NK-92 (cell line): ENCODE data around the gene TP53TG5.

ENCODE experiments used
- DNase-seq: peaks from one replicate; lab custom pipeline; 2025; ENCODE audit not compliant: unreplicated experiment; lab: John Stamatoyannopoulos, UW

TP53TG5 gene

DNA sequence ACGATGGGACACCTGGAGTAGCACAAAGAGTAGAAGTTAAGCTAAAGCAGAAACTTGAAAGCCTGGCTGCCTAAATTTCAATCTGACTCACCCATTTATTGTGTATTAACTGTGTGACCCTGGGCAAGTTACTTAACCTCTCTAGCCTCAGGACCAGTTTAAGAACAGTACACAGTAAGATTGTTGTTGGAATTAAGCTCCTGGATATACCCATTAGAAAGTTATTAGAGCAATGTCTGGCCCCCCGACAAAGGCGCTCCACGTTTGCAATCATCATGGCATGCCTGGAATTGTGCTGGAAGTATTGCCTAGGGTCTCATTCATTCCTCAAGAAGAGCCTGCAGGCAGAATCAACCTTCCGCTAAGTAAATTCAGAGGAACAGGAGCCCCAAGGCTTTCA lies 31.3 kb downstream of the TP53TG5 start:
- no peak for DNase-seq

DNA sequence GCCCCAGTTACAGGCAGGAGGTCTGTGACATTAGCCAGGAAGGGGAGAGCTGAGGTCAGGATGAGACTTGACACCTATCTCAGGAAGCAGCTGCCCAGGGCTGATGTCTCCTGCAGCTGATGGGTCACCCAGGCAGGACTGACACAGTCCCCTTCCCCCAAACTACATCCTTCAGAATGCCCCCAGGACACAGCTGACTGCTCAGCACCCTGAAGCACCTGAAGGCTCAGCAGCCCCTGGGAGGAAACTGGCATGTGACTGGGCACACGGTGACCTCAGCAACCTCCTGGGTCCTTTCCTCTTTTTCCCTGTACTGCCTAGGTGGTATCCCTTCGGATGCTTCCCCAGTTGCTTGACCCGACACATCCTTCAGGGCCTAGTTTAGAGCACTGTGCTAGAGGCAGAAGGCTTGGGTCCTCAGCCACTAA lies 31.8 kb downstream of the TP53TG5 start:
- no peak for DNase-seq

DNA sequence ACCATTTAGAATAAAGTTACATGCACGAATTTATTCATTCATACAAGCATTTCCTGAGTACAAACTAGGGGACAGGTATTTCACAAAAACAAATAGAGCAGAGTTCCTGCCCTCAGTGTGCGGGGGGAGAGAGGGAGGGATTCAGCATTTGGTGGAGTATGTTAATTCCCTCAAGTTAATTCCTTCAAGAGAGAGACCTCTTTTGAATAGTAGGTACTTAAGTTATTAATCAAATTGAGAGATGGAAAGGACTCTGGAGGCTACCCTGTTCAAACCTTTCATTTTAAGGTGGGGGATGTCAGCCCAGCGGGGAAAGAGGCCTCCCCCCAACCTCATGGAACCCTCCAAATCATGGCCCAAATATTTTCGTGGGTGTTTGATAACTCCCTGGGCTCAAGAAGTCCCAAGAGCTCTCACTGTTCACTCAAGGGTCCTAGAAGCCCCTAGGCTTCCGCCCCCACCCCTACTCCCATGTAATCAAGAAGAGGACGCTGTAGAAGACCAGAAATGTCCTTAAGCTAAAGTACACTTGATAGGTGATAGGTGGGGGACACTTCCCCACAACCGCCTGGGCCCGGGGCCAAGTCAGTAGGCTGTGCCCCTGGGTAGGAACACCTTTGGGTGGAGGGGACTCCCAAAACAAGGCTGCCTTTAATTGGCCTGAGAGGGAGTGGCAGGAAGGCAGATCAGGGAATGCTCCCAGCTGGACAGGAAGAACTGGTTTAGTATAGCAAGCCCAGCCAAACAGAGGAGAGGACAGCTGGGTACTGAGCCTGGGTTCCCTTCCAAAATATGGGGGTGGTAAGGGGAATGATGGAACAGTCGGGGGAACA lies 32.8 kb downstream of the TP53TG5 start:
- no peak for DNase-seq

DNA sequence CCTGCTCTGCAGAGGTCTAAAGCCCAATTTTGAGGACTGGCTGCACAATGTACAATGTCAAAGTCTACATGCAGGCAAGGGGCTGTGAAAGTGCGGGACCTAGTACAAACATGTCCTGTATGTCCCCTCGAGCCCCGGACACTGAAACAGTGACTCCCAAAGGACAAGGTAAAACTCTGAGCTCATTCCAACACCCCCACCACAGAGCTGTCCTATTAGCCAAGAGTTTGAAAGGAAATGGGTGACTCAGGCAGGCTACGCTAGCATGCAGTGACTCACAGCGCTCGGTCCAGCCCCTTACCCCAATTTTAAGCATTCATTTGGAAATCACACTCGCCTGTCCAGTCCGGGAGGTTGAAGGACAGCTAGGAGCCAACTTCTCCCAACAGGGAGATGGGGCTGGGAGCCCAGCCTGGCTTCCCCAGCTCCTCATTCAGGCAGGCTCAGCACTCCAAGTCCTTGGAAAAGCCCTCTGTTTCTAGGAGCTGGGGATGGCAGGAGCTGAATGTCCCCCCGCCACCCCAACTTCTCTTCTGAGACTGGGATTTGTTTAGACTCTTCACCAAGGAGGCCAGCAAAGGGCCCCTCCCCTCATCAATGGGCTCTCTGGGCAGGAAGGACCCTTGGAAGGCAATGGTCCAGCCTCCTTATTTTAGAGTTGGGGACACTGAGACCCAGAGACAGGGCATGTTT lies 33.8 kb downstream of the TP53TG5 start:
- DNase-seq = no peak

DNA sequence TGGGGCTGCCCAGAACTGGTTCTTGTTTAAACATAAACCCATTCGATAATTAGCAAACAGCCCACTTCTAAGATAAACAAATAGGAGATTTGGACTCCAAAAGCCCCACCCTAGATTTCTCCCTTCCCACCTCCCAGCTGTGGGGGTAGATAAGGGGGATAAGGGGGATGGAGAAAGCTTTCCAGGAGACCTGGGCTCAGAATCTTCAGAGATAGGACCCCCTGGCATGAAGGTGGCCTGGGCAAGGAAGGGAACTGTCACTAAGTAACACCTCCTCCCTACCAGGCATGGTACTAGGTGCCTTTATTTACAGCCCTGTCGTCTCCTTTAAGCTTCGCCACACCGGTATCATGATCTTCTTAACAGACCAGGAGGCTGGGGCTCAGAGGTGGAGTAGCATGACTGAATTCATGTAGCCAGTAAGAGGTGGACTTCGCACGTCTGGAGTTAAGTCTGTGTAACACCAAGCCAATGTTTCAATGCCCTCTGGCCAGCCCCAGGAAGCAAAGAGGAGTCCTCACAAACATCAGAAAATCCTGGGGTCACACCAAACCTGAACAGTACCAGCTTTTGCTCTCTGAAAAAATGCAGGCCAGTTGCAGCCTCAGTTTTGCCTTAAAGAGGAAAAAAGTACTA lies 34.5 kb downstream of the TP53TG5 start:
- DNase-seq = no peak

DNA sequence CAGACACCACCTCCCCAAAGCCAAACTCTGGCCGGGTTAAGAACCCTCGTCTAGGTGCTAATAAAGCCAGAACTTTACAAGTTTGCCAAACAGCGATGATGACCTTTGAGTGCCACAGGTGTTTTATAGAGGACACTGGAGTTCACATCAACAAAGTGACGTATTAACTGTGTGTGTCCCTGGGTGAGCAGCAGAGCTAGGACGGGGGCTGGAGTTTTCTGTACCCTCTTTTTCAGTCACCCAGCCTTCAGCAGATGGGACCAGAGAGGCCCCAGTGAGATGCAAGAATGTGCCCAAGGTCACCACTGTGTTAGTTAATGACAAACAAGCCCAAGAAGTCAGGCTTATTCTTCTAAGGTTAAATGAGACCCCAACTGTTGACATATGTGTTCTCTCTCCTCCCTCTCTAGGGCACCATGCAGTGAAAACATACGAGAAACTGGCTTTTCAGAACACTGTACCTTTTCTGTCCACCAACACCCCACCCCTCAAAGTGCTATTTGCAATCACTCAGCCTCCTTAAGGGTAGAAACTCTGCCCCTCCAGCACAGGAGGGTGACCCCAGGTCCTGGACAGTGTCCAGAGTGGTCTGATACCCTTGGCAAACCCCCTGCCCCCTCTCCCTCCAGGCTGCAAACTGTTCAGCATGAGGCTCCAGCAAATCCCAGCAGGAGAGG lies 35.1 kb downstream of the TP53TG5 start:
- DNase-seq = no peak

DNA sequence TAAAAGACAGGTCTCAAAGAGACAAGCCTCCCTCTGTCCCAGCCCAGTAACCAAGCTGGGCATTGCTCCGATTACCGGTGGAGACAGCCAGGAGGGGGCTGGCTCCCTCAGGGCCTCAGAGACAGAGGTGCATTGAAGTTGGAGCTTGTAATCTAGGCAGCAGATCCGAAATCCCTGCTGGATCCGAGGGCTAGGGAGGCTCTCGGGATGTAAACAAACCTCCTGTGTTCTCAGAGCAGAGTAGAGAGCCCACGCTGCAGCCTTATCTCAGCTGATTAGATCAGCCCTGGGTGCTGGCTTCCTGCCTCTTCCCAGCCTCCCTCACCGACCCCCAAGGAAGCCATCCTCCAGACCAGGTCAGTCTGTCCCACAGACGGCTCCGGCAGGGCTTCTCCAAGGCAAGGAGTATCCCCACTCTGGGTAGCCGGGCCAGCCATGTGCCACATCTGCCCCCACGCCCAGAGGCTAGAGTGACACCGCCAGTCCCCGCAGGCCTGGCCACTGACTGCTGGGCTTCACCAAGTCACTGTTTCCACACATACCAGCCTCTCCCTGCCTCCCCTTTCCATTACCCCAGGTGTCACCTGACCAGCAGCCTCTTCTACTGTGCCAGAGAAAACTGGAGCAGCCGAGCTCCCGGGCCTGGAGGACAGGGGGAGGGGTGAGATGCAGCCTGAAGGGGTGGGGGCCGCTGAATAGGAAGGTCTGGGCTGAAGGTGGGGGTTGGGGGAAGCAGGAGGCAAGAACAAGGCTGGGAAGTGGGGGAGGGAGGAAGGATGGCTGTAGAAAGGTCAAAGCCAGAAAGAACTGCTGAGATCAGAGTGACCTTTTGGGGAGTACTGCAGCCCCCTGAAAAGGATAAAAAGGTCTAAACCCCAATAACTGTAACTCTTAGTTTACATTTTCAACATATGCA lies 35.9 kb downstream of the TP53TG5 start:
- no peak for DNase-seq

DNA sequence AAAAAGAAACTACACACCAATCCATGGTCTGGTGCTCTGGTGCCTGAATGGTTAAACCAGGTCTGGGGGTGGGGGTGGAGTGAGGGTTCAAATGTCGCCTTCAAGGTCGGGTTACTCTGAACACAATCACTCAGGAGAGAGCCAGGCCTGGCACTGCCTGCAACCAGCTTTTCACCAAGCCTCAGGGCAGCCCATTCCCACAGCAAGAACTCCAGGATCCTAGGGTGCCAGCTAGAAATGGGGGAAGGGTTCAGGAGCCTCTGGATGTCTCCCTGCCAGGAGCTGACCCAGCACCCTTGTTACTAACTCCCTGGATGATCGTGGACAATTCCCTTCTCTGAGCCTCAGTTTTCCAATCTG lies 36.6 kb downstream of the TP53TG5 start:
- no peak for DNase-seq

DNA sequence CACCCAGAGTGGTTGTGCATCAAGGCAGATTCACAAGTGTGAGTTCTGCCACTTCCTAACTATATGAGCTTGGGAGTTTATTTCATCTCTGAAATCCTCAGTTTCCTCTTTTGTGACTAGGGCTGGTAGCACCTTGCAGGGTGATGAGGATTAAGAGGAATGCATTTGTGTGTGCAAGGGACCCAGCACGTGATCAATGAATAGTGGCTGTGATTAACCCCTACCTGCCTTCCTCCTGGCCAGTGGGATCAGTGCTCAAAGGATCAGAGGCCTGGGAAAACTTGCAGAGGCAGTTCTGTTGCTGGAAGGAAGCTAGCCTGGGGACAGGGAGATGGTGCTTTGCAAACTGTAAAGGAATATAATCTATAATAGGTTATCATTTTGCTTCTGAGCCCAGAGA lies 37.2 kb downstream of the TP53TG5 start:
- DNase-seq = no peak

DNA sequence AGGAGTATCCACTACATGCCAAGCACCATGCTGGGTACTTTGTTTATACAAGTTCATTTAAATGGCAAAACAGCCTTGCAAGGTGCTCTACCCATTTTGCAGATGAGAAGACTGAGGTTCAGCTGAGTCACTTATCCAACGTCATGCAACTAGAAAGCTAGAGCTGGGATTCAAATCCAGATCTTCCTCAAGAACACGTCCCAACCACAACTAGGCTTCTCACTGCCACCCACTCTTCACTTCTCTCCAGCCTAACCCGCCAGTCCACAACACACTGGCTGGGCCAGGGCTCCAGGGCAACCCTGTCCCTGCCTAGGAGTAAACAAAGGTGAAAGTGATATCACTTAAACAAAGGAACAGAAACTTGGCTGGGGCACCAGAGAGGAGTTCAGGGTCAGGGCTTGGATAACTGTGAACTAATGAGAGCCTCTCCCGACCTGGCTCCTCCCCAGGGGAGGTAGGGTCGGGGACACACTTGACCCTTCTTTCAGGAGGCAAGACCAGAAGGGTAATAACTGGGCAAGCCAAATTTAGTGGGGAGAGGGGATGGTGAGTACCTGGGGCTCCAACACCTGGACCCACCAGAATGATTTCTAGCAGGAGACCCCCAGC lies 37.8 kb downstream of the TP53TG5 start:
- DNase-seq = no peak

DNA sequence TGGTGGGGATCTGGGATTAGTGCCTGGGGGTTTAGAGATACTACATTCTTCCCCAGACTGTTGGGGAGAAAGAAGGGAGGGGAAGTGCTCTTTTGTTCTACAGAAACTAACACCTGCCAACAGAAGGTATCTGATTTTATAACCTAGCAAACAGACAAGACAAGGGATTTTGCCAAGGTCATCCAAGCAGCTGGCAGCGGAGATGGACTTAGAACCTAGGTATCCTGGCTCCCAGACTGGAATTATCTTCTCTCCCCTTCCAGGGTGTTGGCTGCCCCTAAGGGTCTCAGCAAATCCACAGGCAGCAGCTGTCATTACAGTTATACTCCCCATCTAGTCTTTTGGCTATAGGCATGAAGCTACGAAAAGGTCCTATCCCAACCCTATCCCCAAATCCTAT lies 38.3 kb downstream of the TP53TG5 start:
- no peak for DNase-seq

DNA sequence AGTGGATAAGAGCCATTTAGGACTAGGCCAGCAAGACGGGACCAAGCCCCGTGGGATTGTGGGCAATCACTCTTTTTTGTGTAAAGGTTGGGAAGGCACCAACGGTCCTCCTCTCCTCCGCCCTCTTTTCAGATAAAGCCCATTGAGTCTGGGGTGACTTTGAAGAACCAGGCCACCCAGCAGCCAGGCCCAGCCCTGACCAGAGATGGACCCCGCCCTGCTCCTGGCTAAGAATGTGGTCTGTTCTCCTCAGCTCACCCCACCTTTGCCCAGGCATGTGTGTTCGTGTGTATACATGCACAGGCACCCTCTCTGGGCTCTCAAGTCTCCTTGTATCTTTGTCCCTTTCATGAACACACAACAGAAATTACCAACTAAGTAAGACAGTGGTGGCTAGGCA lies 39.0 kb downstream of the TP53TG5 start:
- DNase-seq = no peak

DNA sequence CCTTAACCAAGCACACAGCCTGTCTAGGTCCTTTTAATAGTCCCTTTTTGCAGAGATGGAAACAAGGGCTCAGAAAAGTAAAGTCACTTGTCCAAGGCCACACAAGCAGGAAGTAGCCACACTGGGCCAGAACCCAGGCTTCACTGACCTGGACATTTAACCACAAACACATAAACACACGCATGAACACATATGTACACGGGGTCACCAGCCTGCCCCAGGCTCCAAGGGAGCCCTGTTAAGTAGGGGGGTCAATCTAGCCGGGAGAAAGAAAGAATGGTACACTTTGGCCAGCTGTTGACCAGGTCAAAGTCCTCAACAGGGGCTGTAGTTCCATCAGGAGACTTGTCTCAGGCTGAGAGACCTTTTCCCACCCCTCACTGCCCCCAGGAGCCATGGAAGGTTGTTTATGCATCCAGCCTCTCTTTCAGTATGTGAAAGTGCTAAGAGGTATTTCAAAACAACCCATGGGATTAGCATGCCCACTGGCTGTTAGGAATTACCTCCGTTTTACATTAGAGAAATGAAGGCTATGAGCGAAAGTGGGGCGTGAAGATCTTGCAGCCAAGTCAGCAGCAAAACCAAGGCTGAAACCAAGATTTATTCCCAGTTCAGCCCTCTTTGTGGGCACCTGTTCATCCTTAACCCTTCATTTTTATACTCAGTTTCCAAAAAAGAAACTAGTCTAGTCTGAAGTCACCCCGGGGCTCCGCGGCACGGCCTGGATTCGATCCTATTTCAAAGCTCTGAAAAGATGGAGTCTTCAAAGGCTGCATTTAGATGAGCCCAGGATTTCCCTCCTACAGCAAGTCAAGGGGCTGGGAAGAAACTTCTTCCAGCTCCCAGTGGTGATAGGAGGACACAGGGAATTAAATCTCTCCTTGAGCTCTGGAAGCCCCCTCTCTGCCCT lies 39.7 kb downstream of the TP53TG5 start:
- no peak for DNase-seq

DNA sequence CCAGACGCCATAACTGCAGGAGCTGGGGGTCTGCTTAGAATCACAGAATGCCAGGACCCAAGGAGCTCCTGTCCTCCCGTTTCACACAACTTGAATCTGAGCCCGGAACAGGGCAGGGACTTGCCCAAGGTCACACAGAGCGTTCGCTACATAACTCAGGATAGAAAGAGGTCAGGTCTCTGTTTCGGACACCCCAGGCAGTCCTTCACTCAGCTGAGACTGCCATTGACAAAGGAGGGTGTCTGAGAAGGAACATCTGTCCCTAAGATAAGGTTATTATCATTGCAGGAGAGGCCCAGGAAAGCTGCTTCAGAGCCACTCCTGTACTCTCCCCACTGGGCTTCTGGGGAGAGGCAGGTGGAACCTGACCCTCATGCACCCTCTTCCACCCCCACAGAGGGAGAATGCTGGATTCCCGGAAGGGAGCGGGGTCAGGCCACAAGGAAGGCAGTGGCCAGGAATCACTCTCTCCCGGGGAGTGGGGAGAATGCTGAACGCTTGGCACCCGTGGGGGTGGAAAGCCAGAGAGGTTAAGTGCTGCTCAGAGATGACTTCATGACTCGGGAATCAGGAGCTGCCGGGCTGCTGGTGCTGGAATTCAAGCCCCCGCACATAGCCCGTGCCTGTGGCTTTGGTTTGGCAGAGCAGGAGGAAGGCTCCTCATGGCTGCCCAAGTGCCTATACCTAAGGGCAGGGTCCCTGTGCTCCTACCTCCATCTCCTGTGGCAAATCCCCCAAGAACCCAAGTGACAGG lies 40.6 kb downstream of the TP53TG5 start:
- DNase-seq = no peak

DNA sequence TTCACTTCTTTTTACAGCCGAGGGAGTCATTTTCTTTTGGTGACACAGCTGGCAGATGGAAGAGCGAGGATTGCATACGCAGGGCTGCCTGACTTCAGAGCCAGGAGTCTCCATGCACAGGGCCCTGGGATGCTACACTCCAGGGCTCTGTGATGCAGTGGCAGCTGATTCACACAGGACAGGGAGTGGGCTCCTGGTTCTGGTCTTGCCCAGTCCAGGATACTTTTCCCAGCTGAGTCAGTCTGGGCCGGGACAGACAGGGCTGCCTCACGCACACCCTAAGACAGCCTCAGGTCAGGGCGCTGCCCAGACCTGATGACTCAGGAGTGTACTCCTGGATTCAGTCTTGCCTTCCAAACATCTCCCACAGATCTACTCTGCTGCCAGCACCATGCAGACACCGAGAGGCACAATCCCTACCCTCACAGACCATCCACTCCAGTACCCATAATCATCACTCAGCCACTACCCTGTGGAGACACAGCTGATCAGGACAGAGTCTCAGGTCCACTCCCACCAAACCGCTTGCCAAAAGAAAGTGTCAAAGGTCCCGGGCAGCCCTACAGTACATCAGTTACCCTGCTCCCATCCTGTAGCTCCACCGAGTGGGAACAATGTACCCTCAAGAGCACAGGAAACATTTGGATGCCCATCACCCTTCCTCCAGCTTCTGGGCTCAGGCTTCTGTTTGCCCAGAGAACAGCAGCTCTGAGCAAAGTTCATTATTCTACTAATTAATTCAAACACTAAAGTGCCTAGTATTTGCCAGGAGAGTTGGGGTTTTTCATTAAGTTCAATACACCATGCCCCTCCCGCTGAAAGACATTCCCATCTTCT lies 41.4 kb downstream of the TP53TG5 start:
- no peak for DNase-seq

DNA sequence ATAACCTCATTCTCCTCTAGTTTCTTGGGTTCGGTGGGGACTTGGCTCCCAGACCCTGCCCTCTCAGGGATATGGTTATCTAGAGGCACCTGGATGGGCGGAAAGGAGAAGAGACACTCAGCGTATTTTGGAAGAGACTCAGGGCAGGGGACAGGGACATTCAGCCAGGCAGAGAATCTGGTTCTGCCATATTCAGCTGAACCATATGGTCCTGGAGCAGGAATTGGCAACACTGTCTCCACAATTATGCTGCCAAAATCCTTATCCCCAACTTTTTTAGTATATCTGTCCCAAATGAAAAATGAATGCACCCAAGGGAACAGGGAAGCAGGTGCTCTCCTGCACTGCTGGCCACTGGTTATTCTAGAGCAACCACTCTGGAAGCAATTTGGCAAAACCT lies 47.6 kb downstream of the TP53TG5 start:
- no peak for DNase-seq

DNA sequence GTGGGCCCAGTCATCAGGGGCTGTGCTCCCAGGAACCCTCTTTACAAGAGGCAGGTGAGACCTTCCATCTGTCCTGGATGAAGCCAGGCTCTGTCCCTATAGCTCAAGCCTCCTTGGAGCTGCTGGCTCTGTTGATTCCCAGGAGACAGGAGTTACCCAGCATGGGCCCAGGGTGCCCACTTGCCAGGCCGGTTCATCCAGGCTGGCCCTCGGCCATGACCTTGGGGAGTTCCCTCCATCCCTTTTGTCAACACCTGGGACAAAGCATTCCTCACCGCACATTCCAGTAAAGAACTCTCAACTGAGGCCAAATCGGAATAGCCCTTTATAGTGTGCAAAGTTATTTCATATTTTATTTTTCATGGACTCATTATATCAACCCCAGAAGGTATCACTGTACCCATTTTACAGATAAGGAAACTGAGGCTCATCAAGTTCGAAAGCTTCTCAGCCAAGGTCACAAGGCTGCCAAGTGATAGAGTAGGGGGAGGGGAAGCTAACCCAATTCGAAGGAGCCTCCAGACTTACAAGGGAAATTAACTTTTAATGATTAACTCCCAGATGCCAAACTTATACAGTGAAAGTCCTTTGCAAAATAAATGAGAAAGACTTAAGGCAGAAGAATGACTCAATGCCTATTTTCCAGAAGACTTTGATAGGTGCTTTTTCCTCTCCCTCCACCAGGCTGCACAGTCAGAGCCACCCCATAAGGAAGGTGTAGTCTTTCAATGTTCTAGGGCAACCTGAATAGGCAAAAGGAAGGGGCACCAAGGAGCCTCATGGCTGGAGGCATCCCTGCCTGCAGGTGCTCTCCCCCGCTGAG lies 48.4 kb downstream of the TP53TG5 start:
- no peak for DNase-seq
